Ovary (tissue), 3 donors: ENCODE data around the gene MAML2.

Experiments used
- EP300 ChIP-seq: sonication (generic); formaldehyde crosslinking; IDR thresholded peaks from one replicate; pipeline ENCODE4 v1.6.1; 2017; ENCODE audit warnings: antibody characterized with exemption
- POLR2A ChIP-seq: fragments of 450-650 bp; IDR thresholded peaks from one replicate; pipeline ENCODE4 v1.6.1; 2017; ENCODE audit warnings: antibody characterized with exemption, mild to moderate bottlenecking, moderate library complexity
- TF ChIP-seq, protein P1 (sequence below), 3 donors: fragments of 450-650 bp in 2 of 3; fragments of 200-600 bp in 1 of 3; IDR thresholded peaks; one replicate each; pipeline versions ENCODE4 v1.5.1 to v1.8.0; 2016 to 2022; ENCODE audit warnings: antibody characterized with exemption in 3 of 3, mild to moderate bottlenecking in 1 of 3
- donor health status: DM: no; HTN: no; CAD: no.

- TF ChIP-seq POLR2A: no peak
- TF ChIP-seq, protein P1, sequence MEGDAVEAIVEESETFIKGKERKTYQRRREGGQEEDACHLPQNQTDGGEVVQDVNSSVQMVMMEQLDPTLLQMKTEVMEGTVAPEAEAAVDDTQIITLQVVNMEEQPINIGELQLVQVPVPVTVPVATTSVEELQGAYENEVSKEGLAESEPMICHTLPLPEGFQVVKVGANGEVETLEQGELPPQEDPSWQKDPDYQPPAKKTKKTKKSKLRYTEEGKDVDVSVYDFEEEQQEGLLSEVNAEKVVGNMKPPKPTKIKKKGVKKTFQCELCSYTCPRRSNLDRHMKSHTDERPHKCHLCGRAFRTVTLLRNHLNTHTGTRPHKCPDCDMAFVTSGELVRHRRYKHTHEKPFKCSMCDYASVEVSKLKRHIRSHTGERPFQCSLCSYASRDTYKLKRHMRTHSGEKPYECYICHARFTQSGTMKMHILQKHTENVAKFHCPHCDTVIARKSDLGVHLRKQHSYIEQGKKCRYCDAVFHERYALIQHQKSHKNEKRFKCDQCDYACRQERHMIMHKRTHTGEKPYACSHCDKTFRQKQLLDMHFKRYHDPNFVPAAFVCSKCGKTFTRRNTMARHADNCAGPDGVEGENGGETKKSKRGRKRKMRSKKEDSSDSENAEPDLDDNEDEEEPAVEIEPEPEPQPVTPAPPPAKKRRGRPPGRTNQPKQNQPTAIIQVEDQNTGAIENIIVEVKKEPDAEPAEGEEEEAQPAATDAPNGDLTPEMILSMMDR (IDR thresholded peaks at IDR 0.05): no peak
- TF ChIP-seq EP300: no peak
Measured at GRCh38 chr11:96265972-96266371, 77.0 kb downstream of the MAML2 start.
